ENCODE results near the gene CXorf65. TPM values are rescaled to one million over a fixed set of nuclear protein-coding genes. Genes with fewer than 3 reads are reported as not detected.

The CXorf65 gene
- total RNA-seq, 1 donor from 2014 or later, result not detected

- Mint-ChIP-seq H3K27me3 (no peaks in the 10 kb centered on the region), H3K36me3 (ENCODE audit: insufficient read depth) (peaks cover 1% of the 10 kb centered on the region), H3K9me3 (ENCODE audit: low read depth) (peaks cover 6% of the 10 kb centered on the region), H3K27ac (no peak overlapping the region), H3K4me3 (ENCODE audit: low read depth) (no peak overlapping the region), H3K4me1 (ENCODE audit: low read depth) (peaks cover 14% of the 10 kb centered on the region)
- no peak for DNase-seq (ENCODE audit: low spot score, unreplicated experiment)
- no peak for TF ChIP-seq CTCF (IDR thresholded peaks at IDR 0.05; ENCODE audit: unreplicated experiment)
Measured at GRCh38 chrX:71147496-71148277, 41.1 kb upstream of the CXorf65 start.

GRCh38 chrX:71144651-71145050 is 38.1 kb upstream of the CXorf65 start, which contains the start of gene NLGN3:
Gene NLGN3 (plus strand): TSS chrX:71144841. CDS start chrX:71147750, 2,909 bp downstream.
- no peak for TF ChIP-seq CTCF (IDR thresholded peaks at IDR 0.05; ENCODE audit: unreplicated experiment)
- H3K36me3 Mint-ChIP-seq (ENCODE audit: insufficient read depth), result peaks cover 1% of the 10 kb centered on the region
- H3K4me1 Mint-ChIP-seq (ENCODE audit: low read depth), result peaks cover 14% of the 10 kb centered on the region
- peak within 1 kb of the TSS; percentile 65 for H3K4me3 Mint-ChIP-seq (ENCODE audit: low read depth)
- no peak for DNase-seq (ENCODE audit: low spot score, unreplicated experiment)
- H3K9me3 Mint-ChIP-seq (ENCODE audit: low read depth), result peaks cover 6% of the 10 kb centered on the region
- peak within 1 kb of the TSS; percentile 0 for H3K27ac Mint-ChIP-seq
- H3K27me3 Mint-ChIP-seq, result no peaks in the 10 kb centered on the region

GRCh38 chrX:71143508-71143907 is 37.0 kb upstream of the CXorf65 start:
- no peak for TF ChIP-seq CTCF (IDR thresholded peaks at IDR 0.05; ENCODE audit: unreplicated experiment)
- Mint-ChIP-seq H3K27me3 (no peaks in the 10 kb centered on the region), H3K9me3 (ENCODE audit: low read depth) (peaks cover 13% of the 10 kb centered on the region), H3K4me1 (ENCODE audit: low read depth) (peaks cover 14% of the 10 kb centered on the region), H3K27ac (no peak overlapping the region), H3K36me3 (ENCODE audit: insufficient read depth) (peaks cover 9% of the 10 kb centered on the region), H3K4me3 (ENCODE audit: low read depth) (no peak overlapping the region)
- DNase-seq (ENCODE audit: low spot score, unreplicated experiment), result no peak

- no peak for DNase-seq (ENCODE audit: low spot score, unreplicated experiment)
- peaks cover 16% of the 10 kb centered on the region for H3K9me3 Mint-ChIP-seq (ENCODE audit: low read depth)
- H3K27me3 Mint-ChIP-seq, result no peaks in the 10 kb centered on the region
- H3K4me1 Mint-ChIP-seq (ENCODE audit: low read depth), result peaks cover 7% of the 10 kb centered on the region
- no peak overlapping the region for H3K4me3 Mint-ChIP-seq (ENCODE audit: low read depth)
- no peak overlapping the region for H3K27ac Mint-ChIP-seq
- peaks cover 14% of the 10 kb centered on the region for H3K36me3 Mint-ChIP-seq (ENCODE audit: insufficient read depth)
- TF ChIP-seq CTCF (IDR thresholded peaks at IDR 0.05; ENCODE audit: unreplicated experiment), result no peak
Measured at GRCh38 chrX:71140440-71140839, 33.9 kb upstream of the CXorf65 start.

- H3K4me1 Mint-ChIP-seq (ENCODE audit: low read depth), result no peaks in the 10 kb centered on the region
- no peak for TF ChIP-seq CTCF (IDR thresholded peaks at IDR 0.05; ENCODE audit: unreplicated experiment)
- peaks cover 24% of the 10 kb centered on the region for H3K36me3 Mint-ChIP-seq (ENCODE audit: insufficient read depth)
- H3K4me3 Mint-ChIP-seq (ENCODE audit: low read depth), result no peak overlapping the region
- no peak for DNase-seq (ENCODE audit: low spot score, unreplicated experiment)
- peaks cover 13% of the 10 kb centered on the region for H3K9me3 Mint-ChIP-seq (ENCODE audit: low read depth)
- H3K27me3 Mint-ChIP-seq, result no peaks in the 10 kb centered on the region
- H3K27ac Mint-ChIP-seq, result no peak overlapping the region
Measured at GRCh38 chrX:71131510-71131909, 25.0 kb upstream of the CXorf65 start.

All from progenitor cell of endocrine pancreas (in vitro differentiated cells).